Activated T-helper 9 cell treated with anti-CD3 and anti-CD28 coated beads, Interleukin-2, amount 50 U/mL, for 16 hours (primary cell): ENCODE results near the gene TCAP.

Experiments
- DNase-seq: peaks from one replicate; pipeline ENCODE4 v3.0.0-alpha.2; 2020; ENCODE audit warnings: low read depth

TCAP gene

GRCh38 chr17:39651923-39652586 is 13.1 kb upstream of the TCAP start:
- DNase-seq, result no peak

- DNase-seq, result no peak
Observed at GRCh38 chr17:39652587-39653315, 12.4 kb upstream of the TCAP start.

- no peak for DNase-seq
Observed at GRCh38 chr17:39653316-39653661, 11.9 kb upstream of the TCAP start.

DNA sequence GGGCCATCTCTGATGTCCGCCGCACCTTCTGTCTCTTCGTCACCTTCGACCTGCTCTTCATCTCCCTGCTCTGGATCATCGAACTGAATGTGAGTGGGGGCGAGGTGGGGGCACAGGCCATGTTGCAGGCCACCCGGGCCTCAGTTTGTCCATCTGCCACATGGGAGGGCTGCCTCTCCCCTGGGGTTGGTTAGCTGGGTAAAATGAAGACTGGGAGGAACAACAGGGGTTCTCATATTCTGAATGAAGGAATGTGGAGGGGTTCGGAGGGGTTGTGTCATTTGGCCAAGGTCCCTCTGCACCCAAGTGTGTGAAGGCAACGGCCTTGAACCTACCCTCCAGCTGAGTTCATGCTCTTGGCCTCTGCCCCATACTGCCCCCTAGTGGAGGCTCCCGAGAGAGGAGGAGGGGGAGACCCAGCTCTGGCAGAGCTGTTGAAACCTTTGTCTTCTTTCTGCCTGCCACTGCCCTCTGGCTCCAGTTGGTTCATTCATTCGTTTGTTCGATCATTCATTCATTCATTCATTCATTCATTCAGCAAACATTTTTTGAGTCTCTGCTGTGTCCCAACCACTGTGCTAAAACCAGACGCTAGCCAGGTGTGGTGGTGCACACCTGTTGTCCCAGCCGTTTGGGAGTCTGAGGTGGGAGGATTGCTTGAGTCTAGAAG is 11.4 kb upstream of the TCAP start:
- peak; percentile 65 for DNase-seq

DNA sequence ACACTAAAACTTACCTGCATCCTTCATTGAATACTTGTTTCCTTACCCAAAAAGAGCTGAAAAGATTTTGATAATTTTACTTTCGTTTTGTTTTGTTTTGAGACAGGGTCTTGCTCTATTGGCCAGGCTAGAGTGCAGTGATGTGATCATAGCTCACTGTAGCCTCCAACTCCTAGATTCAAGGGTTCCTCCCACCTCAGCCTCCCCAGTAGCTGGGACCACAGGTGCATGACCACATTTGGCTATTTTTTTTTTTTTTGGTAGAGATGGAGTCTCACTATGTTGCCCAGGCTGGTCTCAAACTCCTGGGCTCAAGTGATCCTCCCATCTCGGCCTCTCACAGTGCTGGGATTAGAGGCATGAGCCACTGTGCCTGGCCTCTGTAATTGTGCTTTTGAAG is 10.0 kb upstream of the TCAP start:
- no peak for DNase-seq

GRCh38 chr17:39658346-39658745 is 6.8 kb upstream of the TCAP start:
- no peak for DNase-seq

- no peak for DNase-seq
Observed at GRCh38 chr17:39658760-39659159, 6.4 kb upstream of the TCAP start.

- DNase-seq, result no peak
Observed at GRCh38 chr17:39659279-39660010, 5.7 kb upstream of the TCAP start.

DNA sequence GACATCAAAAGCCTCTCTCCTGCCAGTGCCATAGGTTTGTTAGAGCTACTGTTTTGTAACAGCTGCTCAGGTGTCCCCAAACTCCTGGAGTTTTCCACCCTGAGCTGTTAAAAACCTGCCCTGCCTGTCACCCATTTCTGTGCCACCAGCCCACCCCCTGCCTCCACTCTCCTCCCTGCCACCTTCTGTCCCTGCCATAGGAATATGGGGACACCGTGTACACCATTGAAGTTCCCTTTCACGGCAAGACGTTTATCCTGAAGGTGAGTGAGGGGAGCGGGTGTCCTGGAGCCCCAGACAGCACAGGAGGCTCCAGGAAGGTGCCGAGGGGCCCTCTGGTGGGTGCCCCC is 5.2 kb upstream of the TCAP start:
- DNase-seq, result no peak

DNA sequence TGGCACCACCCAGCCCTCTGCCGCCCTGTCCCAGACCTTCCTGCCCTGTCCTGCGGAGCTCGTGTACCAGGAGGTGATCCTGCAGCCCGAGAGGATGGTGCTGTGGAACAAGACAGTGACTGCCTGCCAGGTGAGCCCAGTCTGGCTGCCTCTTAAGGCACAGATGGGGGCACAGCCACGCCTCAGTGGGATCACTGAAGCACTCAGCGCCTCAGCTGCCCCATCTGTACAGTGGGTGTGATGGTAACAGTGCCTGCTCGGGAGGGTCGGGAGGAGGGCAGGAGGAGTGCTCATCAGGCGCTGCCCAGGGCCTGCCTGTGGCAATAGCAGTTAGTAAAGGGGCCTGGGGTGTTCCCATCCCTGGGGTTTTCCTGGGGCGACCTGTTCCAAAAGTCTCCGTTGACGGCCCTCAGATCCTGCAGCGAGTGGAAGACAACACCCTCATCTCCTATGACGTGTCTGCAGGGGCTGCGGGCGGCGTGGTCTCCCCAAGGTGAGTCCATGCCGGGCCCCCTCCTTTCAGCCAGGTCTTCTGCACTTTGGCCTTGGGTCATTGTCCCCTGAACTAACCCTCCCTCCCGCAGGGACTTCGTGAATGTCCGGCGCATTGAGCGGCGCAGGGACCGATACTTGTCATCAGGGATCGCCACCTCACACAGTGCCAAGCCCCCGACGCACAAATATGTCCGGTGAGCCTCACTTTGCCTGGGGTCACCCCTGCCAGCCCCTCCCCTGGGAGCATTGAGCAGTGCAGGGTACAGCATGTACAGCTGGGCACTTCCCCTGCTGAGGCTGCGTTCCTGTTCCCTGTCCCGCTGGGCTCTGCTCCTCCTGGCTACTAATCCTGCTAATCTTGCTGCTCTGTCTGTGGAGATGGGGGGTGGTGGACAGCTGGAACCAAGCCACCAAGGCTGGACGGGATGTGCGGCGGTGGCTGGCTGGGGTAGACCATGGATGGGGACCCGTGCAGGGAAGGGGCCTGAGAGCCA is 4.5 kb upstream of the TCAP start:
- DNase-seq, result no peak

- DNase-seq, result no peak
Observed at GRCh38 chr17:39661744-39662541, 3.2 kb upstream of the TCAP start.

DNA sequence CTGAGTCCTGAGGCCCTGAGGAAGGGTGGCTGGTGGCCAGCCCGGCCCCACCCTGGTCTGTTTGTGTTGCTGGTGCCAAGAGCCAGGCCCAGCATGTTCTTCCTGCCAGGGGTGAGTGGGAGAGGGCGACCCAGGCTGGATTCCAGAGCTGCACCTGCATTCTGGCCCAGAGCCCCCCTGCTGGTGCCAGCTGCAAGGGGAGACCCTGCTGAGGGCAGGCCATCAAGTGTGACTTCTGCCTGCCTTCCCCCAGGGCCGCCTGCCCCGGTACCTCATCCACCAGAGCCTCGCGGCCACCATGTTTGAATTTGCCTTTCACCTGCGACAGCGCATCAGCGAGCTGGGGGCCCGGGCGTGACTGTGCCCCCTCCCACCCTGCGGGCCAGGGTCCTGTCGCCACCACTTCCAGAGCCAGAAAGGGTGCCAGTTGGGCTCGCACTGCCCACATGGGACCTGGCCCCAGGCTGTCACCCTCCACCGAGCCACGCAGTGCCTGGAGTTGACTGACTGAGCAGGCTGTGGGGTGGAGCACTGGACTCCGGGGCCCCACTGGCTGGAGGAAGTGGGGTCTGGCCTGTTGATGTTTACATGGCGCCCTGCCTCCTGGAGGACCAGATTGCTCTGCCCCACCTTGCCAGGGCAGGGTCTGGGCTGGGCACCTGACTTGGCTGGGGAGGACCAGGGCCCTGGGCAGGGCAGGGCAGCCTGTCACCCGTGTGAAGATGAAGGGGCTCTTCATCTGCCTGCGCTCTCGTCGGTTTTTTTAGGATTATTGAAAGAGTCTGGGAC is 2.4 kb upstream of the TCAP start:
- DNase-seq, result no peak

DNA sequence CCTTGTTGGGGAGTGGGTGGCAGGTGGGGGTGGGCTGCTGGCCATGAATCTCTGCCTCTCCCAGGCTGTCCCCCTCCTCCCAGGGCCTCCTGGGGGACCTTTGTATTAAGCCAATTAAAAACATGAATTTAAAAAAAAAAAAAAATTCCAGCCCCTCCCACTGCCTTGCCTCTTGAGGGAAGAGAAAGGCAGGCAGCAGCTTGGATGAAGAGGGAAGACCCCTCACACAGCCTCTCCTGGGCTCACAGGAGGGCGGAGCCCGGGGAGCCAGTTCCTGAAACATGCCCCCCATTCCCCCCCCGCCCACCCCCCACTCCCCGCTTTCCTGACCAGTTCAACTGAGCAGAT is 1.8 kb upstream of the TCAP start:
- DNase-seq, result no peak

DNA sequence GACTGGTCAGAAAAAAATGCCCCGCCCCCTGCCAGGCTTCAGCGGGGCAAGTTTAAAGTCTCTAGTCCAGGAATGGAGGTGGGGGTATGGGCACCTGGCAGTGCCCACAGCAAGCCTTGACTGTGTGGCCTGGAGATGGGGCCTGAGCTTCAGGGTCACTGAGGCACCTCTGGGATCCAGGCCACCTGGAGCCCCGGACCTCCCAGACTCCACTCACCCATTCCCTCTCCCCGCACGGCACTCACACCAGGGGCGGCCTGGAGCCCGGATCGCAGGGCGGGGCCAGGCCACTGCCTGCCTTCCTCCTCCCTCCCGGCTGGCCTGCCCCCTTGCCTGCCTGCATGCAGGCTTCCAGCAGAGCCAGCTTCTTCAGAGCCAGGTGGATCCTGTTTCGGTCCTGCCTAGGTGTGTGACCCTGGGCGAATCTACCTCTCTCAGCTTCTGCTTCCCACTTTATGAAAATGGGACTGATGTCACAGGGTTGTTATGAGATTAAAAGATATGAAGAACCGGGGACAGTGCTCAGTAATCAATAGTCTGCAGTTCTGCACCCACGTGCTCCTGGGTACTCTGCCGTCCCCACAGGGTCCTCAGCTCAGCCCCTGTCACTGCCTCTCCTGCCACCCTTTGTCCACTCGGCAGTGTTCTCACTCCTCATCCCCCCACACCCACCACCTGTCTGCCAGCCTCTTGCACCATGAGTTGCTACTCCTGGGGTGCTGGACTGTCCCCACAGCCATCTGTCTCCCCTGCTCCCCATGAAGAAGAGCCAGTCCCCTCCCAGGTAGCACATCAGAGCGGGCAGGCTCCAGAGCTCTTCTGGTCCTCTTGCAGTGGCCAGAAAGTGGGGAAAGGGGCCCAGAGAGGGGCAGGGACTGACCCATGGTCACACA is 1.2 kb upstream of the TCAP start:
- DNase-seq, result no peak

DNA sequence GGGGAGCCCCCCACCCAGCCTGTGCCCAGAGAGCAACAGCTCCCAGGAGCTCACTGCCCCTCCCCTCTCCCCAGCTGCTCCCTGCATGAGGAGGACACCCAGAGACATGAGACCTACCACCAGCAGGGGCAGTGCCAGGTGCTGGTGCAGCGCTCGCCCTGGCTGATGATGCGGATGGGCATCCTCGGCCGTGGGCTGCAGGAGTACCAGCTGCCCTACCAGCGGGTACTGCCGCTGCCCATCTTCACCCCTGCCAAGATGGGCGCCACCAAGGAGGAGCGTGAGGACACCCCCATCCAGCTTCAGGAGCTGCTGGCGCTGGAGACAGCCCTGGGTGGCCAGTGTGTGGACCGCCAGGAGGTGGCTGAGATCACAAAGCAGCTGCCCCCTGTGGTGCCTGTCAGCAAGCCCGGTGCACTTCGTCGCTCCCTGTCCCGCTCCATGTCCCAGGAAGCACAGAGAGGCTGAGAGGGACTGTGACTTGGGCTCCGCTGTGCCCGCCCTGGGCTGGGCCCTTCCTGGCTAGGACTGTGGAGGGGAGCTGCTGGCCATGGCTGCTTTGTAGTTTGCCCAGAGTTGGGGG is 584 bp downstream of the TCAP start:
- DNase-seq, result no peak

GRCh38 chr17:39666231-39666600 is 1.1 kb downstream of the TCAP start:
- no peak for DNase-seq

DNA sequence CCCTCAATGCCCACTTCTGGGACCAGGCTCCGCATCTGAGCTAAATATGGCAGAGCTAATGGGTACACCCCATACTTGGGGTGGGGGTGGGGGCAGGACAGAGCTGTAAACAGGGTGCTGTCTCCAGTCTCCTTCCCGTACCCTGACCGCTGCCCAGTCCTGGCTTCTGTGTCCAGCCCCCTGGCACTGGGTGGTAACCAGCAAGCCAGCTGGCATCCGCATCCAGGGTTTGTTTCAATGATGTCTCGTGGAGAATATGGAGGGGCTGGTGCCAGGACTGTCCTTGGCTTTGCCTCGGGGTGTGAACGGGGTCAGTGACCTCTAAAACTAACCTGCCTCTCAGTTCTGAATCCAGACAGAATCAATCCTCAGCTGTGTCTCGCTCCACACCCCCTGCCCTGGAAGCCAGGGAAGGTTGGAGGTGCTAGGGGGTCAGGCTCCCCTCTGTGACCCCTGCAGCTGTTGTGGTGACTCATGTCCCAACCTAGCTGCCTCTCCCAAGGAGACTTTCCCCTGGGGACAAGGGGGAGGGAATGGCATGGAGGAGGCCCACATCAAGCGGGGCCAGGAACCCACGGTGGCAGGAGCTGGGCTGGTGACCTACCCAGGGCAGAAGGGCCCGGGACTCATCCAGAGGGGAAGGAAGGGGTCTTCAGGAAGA is 1.6 kb downstream of the TCAP start:
- no peak for DNase-seq

GRCh38 chr17:39667262-39667944 is 2.3 kb downstream of the TCAP start:
- no peak for DNase-seq
